Measurements from ENCODE around the gene EDN2. TPM values are rescaled to one million over a fixed set of nuclear protein-coding genes. Genes with fewer than 3 reads are reported as not detected.

Gene EDN2
- total and polyA plus RNA-seq, 2 of the 8 experiments (the other 6 are each of a cell fraction or from before 2014, with no cell fraction given): 0.32 to 0.39 TPM

- TF ChIP-seq CTCF (IDR thresholded peaks at IDR 0.05; ENCODE audit: control extremely low read depth in 1 of 3, insufficient read depth in 1 of 3, low read depth in 1 of 3, low read length in 3 of 3) (no peak), RFX5 (IDR thresholded peaks at IDR 0.05; ENCODE audit: borderline replicate concordance, low read depth, low read length) (no peak), POLR2AphosphoS5 (IDR thresholded peaks at IDR 0.05; ENCODE audit: low read depth, low read length) (no peak)
These were observed 39.7 kb downstream of the EDN2 start (continued) for GRCh38 chr1:41444785-41445184.
